ENCODE results near the gene GCC2.

DNA sequence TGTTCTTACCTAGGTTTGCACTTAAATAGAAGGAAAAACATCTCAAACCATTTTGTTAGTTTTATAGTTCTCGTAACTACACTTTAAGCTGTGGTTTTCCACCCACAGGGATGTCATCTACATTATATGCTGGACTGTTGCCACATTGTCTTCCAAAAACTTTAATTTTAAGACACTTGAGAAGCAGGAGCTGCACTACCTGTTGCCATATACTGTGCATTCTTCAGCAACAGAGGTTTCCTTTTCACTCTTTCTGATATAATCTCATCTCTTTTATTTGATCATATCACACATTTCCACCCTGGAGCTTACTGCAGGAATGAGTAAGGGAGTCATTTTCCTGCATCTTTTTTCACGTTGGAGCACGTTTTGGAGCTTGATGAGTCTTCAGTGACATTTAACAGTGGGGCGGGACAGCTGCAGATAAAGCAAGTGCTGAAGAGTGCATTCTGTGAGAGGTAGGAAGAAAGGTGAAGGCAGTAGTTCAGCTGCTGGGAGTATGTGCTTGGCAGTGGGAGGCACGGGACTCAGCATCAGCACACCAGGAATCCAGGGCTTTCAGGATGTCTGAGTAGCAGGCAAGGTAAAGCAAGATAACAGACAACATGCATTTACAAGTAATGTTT, 89.1 kb downstream of the GCC2 start:
- TF ChIP-seq, protein P1, sequence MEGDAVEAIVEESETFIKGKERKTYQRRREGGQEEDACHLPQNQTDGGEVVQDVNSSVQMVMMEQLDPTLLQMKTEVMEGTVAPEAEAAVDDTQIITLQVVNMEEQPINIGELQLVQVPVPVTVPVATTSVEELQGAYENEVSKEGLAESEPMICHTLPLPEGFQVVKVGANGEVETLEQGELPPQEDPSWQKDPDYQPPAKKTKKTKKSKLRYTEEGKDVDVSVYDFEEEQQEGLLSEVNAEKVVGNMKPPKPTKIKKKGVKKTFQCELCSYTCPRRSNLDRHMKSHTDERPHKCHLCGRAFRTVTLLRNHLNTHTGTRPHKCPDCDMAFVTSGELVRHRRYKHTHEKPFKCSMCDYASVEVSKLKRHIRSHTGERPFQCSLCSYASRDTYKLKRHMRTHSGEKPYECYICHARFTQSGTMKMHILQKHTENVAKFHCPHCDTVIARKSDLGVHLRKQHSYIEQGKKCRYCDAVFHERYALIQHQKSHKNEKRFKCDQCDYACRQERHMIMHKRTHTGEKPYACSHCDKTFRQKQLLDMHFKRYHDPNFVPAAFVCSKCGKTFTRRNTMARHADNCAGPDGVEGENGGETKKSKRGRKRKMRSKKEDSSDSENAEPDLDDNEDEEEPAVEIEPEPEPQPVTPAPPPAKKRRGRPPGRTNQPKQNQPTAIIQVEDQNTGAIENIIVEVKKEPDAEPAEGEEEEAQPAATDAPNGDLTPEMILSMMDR (IDR thresholded peaks at IDR 0.05) = no peak
- no peak for TF ChIP-seq POLR2A (IDR thresholded peaks at IDR 0.05)
